Natural killer cell treated with Interleukin-12 subunit alpha and Interleukin-12 subunit beta and Interleukin-15 and Interleukin-18, amount 100 ng/mL, for 72 hours (primary cell): Measurements from ENCODE around the gene ITIH1. TPM values are rescaled to one million over a fixed set of nuclear protein-coding genes. Genes with fewer than 3 reads are reported as not detected.

Experiments
- ATAC-seq, 2 donors: fragments of 150-1000 bp; cut with Tn5 transposase in 1 of 2; sonication (Bioruptor Pico), chemical (Tn5 transposase) in 1 of 2; 2 replicates each; pipeline ENCODE4 v1.10.0; 2021
- DNase-seq: peaks from one replicate; pipeline ENCODE4 v3.0.0; 2022; ENCODE audit warnings: low spot score
- H3K27ac Mint-ChIP-seq, 2 donors: 1 replicate in 1 of 2; 2 replicates in 1 of 2; pipeline ENCODE4 v1.8.0; 2022; ENCODE audit warnings: mixed read lengths in 2 of 2, mild to moderate bottlenecking in 1 of 2, moderate library complexity in 1 of 2
- H3K27me3 Mint-ChIP-seq, 2 donors: 1 replicate in 1 of 2; 2 replicates in 1 of 2; pipeline ENCODE4 v1.8.0; 2022; ENCODE audit warnings: mixed read lengths in 2 of 2
- H3K36me3 Mint-ChIP-seq: one replicate; pipeline ENCODE4 v1.8.0; 2022; ENCODE audit warnings: mixed read lengths
- H3K4me1 Mint-ChIP-seq, 2 donors: 1 replicate in 1 of 2; 2 replicates in 1 of 2; pipeline ENCODE4 v1.8.0; 2022; ENCODE audit warnings: low read depth in 2 of 2, mixed read lengths in 2 of 2, mild to moderate bottlenecking in 1 of 2
- H3K4me3 Mint-ChIP-seq: one replicate; pipeline ENCODE4 v1.8.0; 2022; ENCODE audit warnings: mixed read lengths
- H3K9me3 Mint-ChIP-seq: 2 replicates; pipeline ENCODE4 v1.8.0; 2022; ENCODE audit warnings: mixed read lengths
- total RNA-seq, 2 donors: library from RNA; stranded (reverse); gene quantifications; one replicate each; pipeline ENCODE4 v1.2.3, GENCODE V29; 2022

The ITIH1 gene
- total RNA-seq, 2 donors from 2014 or later = not detected

- ATAC-seq (no peak), DNase-seq (no peak)
- H3K4me3 Mint-ChIP-seq = no peak overlapping the region
- H3K27me3 Mint-ChIP-seq = no peaks in the 10 kb centered on the region
- no peak overlapping the region for H3K27ac Mint-ChIP-seq
- H3K4me1 Mint-ChIP-seq = peaks cover 40 to 50% of the 10 kb centered on the region in 2 donors
- H3K36me3 Mint-ChIP-seq = no peaks in the 10 kb centered on the region
- no peaks in the 10 kb centered on the region for H3K9me3 Mint-ChIP-seq
Observed at GRCh38 chr3:52839892-52840545, 62.6 kb downstream of the ITIH1 start.

DNA sequence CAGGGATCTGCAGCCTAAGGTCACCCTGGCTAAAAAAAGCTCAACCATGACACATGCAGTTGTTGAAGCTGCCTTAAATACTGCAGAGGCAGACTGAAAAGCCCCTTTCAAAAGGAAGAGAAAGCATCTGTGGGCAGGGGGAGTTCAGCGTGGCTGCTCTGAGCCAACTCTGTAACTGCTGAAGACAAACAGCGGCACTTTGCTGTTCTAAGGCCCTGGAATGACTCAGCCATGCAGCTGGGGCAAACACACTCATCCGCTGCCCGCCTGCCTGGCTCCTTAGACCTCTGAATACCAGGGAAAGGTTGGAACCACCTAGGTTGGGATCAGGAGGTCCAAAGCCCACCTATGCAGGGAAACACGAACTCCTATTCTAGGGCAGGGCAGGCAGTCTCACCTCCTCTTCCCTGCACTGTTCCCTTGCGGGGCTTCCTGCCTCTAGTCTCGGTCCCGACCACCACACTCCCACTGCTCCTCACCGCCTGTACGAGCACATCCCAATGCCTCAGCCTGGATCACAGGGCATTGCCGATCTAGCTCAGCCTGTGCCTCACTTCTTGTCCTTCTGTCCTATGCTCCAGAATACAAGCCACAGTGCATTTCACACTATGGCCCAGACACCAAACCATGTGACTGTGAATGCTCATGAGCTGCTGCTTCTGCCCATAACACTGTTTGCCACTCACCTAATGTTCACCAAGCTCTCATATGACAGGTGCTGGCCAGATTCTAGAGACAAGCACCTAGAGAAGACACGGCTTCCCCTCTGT lies 64.0 kb downstream of the ITIH1 start:
- Mint-ChIP-seq H3K4me1 (peaks cover 39 to 48% of the 10 kb centered on the region in 2 donors), H3K36me3 (no peaks in the 10 kb centered on the region), H3K9me3 (no peaks in the 10 kb centered on the region), H3K27me3 (no peaks in the 10 kb centered on the region), H3K4me3 (no peak overlapping the region), H3K27ac (peak overlapping the region in 1 of 2 donors; percentile 26)
- no peak for DNase-seq
- no peak for ATAC-seq

Other genes starting within 250 kb of the ITIH1 start
- gene NT5DC2, start 243.7 kb upstream of the ITIH1 start, total RNA-seq = 100 to 1,000 TPM in 1 of 2 donors, 10 to 100 TPM in 1; 59.7 to 166 TPM
- 10 to 100 TPM in 1 of 2 donors, 1 to 10 TPM in 1; 6.7 to 18.0 TPM for gene UQCC5, start 241.0 kb upstream of the ITIH1 start, total RNA-seq
- 10 to 100 TPM; 85.3 to 95.4 TPM for gene PBRM1, start 91.7 kb upstream of the ITIH1 start, total RNA-seq
- 100 to 1,000 TPM; 153 to 225 TPM for gene GNL3, start 91.6 kb upstream of the ITIH1 start, total RNA-seq
- gene GLT8D1, start 71.8 kb upstream of the ITIH1 start, total RNA-seq = 10 to 100 TPM; 32.4 to 41.1 TPM
- gene SPCS1, start 71.5 kb upstream of the ITIH1 start, total RNA-seq = 10 to 100 TPM; 74.4 to 92.4 TPM
- 10 to 100 TPM; 24.8 to 52.7 TPM for gene NEK4, start 6.7 kb upstream of the ITIH1 start, total RNA-seq
- gene ITIH3, start 17.2 kb downstream of the ITIH1 start, total RNA-seq = not detected
- 10 to 100 TPM in 1 of 2 donors, 1 to 10 TPM in 1; 8.5 to 14.6 TPM for gene ITIH4, start 53.1 kb downstream of the ITIH1 start, total RNA-seq
- gene MUSTN1, start 57.4 kb downstream of the ITIH1 start, total RNA-seq = 1 to 10 TPM in 1 of 2 donors, not detected in 1; 1.3 TPM
- 10 to 100 TPM; 19.8 to 31.1 TPM for gene STIMATE, start 119.9 kb downstream of the ITIH1 start, total RNA-seq